Activated T-cell treated with anti-CD3 and anti-CD28 coated beads, Interleukin-2, amount 50 U/mL, for 24 hours (primary cell): ENCODE data around the gene PIK3R5.

ENCODE experiments used
- DNase-seq: peaks from one replicate; pipeline ENCODE4 v3.0.0-alpha.2; 2020
- H3K27ac Mint-ChIP-seq: 2 replicates; pipeline ENCODE4 v1.8.0; 2020; ENCODE audit warnings: mild to moderate bottlenecking, mixed read lengths
- H3K27me3 Mint-ChIP-seq: 2 replicates; pipeline ENCODE4 v1.8.0; 2020; ENCODE audit warnings: mixed read lengths
- H3K36me3 Mint-ChIP-seq: 2 replicates; pipeline ENCODE4 v1.8.0; 2020; ENCODE audit warnings: low read depth, mixed read lengths
- H3K4me1 Mint-ChIP-seq: 2 replicates; pipeline ENCODE4 v1.8.0; 2020; ENCODE audit warnings: low read depth, mixed read lengths
- H3K4me3 Mint-ChIP-seq: 2 replicates; pipeline ENCODE4 v1.8.0; 2020; ENCODE audit warnings: mild to moderate bottlenecking, moderate library complexity, mixed read lengths
- H3K9me3 Mint-ChIP-seq: 2 replicates; pipeline ENCODE4 v1.8.0; 2020; ENCODE audit warnings: mixed read lengths

The PIK3R5 gene

DNA sequence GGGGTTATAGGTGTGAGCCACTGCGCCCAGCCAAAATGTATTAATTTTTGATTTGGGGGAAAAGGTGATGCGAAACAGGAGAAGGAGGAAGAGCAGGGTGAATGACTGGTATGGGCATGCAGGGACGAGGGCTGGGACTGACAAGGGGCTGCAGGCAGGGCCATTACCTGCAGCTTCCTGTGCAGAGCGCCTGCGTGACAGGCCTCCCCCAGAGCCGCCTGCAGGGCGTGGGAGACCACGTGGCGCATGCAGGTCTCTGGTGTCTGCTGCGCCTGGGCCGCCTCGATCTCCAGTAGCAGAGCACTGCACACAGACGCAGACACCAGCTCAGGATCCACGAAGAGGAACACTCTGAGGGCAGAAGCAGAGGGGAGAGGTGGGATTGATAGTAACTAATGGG, 130.4 kb downstream of the PIK3R5 start:
- no peak overlapping the region for H3K4me3 Mint-ChIP-seq
- no peaks in the 10 kb centered on the region for H3K4me1 Mint-ChIP-seq
- no peaks in the 10 kb centered on the region for H3K27me3 Mint-ChIP-seq
- no peak for DNase-seq
- H3K9me3 Mint-ChIP-seq, result no peaks in the 10 kb centered on the region
- H3K27ac Mint-ChIP-seq, result no peak overlapping the region
- H3K36me3 Mint-ChIP-seq, result no peaks in the 10 kb centered on the region

DNA sequence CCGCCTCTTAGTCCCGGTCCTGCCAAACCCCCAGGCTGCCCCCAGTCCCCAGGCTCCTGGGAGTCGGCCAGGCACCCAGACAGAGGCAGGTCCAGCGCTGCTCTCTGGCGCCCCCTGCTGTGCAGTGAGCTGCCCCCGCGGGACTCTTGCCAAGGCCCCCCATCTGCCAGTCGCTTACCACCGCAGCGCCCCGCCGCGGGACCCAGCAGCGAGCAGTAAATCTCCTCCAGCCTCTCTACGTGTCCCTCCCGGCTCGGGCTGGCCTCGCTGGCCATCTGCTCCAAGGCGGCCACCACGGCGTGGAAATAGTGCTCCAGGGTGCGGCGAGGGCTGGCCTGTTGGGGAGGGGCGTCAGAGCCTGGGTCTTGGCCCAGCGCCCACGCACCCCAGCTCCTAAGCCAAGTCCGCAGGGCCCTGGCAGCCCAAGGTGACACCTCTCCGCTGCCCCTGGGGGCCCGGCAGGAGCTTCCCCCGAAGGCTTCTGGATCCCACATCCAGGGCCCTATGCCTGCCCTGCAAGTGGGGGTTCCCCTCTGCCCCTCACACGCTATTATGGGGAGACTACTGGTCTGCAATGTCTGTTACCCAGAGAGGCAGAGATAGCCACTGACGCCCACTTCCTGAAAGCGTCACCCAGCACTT, 132.7 kb downstream of the PIK3R5 start:
- H3K4me3 Mint-ChIP-seq, result no peak overlapping the region
- no peaks in the 10 kb centered on the region for H3K36me3 Mint-ChIP-seq
- no peaks in the 10 kb centered on the region for H3K4me1 Mint-ChIP-seq
- no peak overlapping the region for H3K27ac Mint-ChIP-seq
- peak; percentile 54 for DNase-seq
- no peaks in the 10 kb centered on the region for H3K27me3 Mint-ChIP-seq
- H3K9me3 Mint-ChIP-seq, result no peaks in the 10 kb centered on the region

GRCh38 chr17:8831234-8831849, 134.2 kb downstream of the PIK3R5 start:
- Mint-ChIP-seq H3K36me3 (no peaks in the 10 kb centered on the region), H3K4me1 (no peaks in the 10 kb centered on the region), H3K27ac (no peak overlapping the region), H3K9me3 (no peaks in the 10 kb centered on the region), H3K4me3 (no peak overlapping the region), H3K27me3 (no peaks in the 10 kb centered on the region)
- no peak for DNase-seq

DNA sequence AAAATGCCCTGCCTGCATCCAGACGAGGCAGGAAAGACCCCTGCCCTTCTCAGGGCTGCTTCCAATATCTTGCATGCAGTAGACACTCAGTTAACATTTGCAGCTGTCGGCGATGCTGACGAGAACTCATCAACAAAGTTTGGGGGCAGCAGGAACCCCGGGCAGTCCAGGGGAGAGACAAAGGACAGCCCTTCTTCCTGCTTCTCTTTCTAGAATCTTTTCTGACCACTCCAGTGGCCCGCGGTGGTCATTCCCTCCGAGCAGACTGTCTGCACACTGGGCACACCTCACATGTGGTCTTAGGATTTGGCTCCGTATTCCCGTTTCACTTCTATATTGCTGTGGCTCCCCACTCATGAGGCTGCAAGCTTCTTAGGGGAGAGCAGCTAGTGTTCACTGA, 135.4 kb downstream of the PIK3R5 start:
- H3K4me1 Mint-ChIP-seq, result no peaks in the 10 kb centered on the region
- no peak overlapping the region for H3K4me3 Mint-ChIP-seq
- no peaks in the 10 kb centered on the region for H3K36me3 Mint-ChIP-seq
- no peak overlapping the region for H3K27ac Mint-ChIP-seq
- H3K9me3 Mint-ChIP-seq, result no peaks in the 10 kb centered on the region
- H3K27me3 Mint-ChIP-seq, result no peaks in the 10 kb centered on the region
- no peak for DNase-seq

DNA sequence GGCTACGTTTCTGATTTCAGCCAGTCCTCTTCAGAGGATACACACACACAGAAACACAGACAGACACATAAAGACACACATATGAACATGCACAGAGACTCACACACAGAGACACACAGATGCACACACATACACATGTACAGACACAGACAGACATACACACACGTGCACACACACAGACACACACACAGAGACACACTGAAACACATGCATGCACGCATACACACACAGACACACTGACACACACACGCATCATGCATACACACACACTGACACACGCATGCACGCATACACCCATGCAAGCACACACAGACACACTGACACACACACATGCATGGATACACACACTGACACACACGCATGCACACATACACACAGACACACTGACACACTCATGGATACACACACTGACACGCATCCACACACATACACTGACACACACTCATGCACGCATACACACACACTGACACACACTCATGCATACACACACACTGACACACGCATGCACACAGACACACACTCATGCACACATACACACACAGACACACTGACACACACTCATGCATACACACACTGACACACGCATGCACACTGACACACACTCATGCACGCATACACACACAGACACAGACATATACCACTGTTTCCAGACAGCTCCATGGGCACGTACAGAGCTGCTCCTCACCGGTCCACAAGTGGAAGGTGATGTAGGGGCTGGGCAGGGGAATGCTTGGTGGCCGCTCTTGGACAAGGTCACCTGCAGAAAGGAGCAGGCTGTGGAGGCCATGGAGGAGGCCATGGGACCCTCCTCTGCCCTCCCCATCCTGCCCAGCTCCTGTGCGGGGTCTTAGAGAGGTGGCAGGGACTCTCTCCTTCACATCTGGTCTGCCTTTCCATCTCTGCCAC, 136.2 kb downstream of the PIK3R5 start:
- Mint-ChIP-seq H3K27ac (no peak overlapping the region), H3K27me3 (no peaks in the 10 kb centered on the region), H3K36me3 (no peaks in the 10 kb centered on the region), H3K4me3 (no peak overlapping the region), H3K9me3 (peaks cover 5% of the 10 kb centered on the region), H3K4me1 (no peaks in the 10 kb centered on the region)
- DNase-seq, result no peak
